ENCODE data around the gene PATE4. TPM values are rescaled to one million over a fixed set of nuclear protein-coding genes. Genes with fewer than 3 reads are reported as not detected.

The PATE4 gene
- total RNA-seq, 1 donor = not detected

GRCh38 chr11:125887373-125888324 is 54.5 kb downstream of the PATE4 start, which contains the start of gene HYLS1:
Gene HYLS1 (plus strand): TSS chr11:125887668. CDS start chr11:125899369, 11,701 bp downstream.
- H3K79me2 ChIP-seq (ENCODE audit: insufficient read depth, low read length) = peaks cover 37% of the 10 kb centered on the region
- peak; percentile 98 for DNase-seq (ENCODE audit: insufficient read length, low spot score, missing footprints)
- TF ChIP-seq, protein P1, sequence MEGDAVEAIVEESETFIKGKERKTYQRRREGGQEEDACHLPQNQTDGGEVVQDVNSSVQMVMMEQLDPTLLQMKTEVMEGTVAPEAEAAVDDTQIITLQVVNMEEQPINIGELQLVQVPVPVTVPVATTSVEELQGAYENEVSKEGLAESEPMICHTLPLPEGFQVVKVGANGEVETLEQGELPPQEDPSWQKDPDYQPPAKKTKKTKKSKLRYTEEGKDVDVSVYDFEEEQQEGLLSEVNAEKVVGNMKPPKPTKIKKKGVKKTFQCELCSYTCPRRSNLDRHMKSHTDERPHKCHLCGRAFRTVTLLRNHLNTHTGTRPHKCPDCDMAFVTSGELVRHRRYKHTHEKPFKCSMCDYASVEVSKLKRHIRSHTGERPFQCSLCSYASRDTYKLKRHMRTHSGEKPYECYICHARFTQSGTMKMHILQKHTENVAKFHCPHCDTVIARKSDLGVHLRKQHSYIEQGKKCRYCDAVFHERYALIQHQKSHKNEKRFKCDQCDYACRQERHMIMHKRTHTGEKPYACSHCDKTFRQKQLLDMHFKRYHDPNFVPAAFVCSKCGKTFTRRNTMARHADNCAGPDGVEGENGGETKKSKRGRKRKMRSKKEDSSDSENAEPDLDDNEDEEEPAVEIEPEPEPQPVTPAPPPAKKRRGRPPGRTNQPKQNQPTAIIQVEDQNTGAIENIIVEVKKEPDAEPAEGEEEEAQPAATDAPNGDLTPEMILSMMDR (IDR thresholded peaks at IDR 0.05; ENCODE audit: extremely low read depth, low read depth, low read length) = no peak
- no peaks in the 10 kb centered on the region for H3K27me3 ChIP-seq (ENCODE audit: insufficient read depth, low read length)
- H3K27ac ChIP-seq (ENCODE audit: low read depth, low read length) = peak within 1 kb of the TSS; percentile 82
- H3K4me3 ChIP-seq (ENCODE audit: insufficient read depth, low read length) = peak within 1 kb of the TSS; percentile 88
- peaks cover 2% of the 10 kb centered on the region for H3K36me3 ChIP-seq (ENCODE audit: insufficient read depth, low read length)
- peaks cover 3% of the 10 kb centered on the region for H4K20me1 ChIP-seq (ENCODE audit: insufficient read depth, low read length)
- H3K4me2 ChIP-seq (ENCODE audit: insufficient read depth, low read length) = peak within 1 kb of the TSS; percentile 91
- H3K9me3 ChIP-seq (ENCODE audit: low read depth, low read length) = no peaks in the 10 kb centered on the region
- H3K4me1 ChIP-seq (ENCODE audit: insufficient read depth, low read length) = peaks cover 23% of the 10 kb centered on the region
- H2AFZ ChIP-seq (ENCODE audit: low read length) = peak within 1 kb of the TSS; percentile 97

Other genes starting within 250 kb of the PATE4 start
- 224 and 286 TPM in 2 replicates for gene STT3A, start 240.5 kb upstream of the PATE4 start, total RNA-seq
- 16.6 and 22.4 TPM in 2 replicates for gene CHEK1, start 208.2 kb upstream of the PATE4 start, total RNA-seq
- not detected in 2 replicates for gene ACRV1, start 152.5 kb upstream of the PATE4 start, total RNA-seq
- gene PATE1, start 87.0 kb upstream of the PATE4 start, total RNA-seq = not detected in 2 replicates
- 0.29 and 0.36 TPM in 2 replicates for gene PATE2, start 54.5 kb upstream of the PATE4 start, total RNA-seq
- gene PATE3, start 45.2 kb upstream of the PATE4 start, total RNA-seq = not detected in 2 replicates
- 5.8 and 6.8 TPM in 2 replicates for gene HYLS1, start 54.4 kb downstream of the PATE4 start, total RNA-seq
- 13.6 and 14.1 TPM in 2 replicates for gene PUS3, start 69.9 kb downstream of the PATE4 start, total RNA-seq
- gene DDX25, start 71.2 kb downstream of the PATE4 start, total RNA-seq = under 0.01 TPM in 1 of 2 replicates, not detected in the other
- gene VSIG10L2, start 112.7 kb downstream of the PATE4 start, total RNA-seq = not detected in 2 replicates
- 12.3 and 15.3 TPM in 2 replicates for gene CDON, start 229.6 kb downstream of the PATE4 start, total RNA-seq